ENCODE measurements around the gene FRS2.

The FRS2 gene, protein sequence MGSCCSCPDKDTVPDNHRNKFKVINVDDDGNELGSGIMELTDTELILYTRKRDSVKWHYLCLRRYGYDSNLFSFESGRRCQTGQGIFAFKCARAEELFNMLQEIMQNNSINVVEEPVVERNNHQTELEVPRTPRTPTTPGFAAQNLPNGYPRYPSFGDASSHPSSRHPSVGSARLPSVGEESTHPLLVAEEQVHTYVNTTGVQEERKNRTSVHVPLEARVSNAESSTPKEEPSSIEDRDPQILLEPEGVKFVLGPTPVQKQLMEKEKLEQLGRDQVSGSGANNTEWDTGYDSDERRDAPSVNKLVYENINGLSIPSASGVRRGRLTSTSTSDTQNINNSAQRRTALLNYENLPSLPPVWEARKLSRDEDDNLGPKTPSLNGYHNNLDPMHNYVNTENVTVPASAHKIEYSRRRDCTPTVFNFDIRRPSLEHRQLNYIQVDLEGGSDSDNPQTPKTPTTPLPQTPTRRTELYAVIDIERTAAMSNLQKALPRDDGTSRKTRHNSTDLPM

GRCh38 chr12:69470189-69471075 is at the start of gene FRS2:
FRS2 (plus strand) TSS chr12:69470388; CDS start chr12:69569031, 98,643 bp downstream.
- TF ChIP-seq CTCF (IDR thresholded peaks at IDR 0.05; ENCODE audit: low read depth, low read length): peak; percentile 41
- DNase-seq (ENCODE audit: extremely low read depth, low read depth): peak; percentile 79

DNA sequence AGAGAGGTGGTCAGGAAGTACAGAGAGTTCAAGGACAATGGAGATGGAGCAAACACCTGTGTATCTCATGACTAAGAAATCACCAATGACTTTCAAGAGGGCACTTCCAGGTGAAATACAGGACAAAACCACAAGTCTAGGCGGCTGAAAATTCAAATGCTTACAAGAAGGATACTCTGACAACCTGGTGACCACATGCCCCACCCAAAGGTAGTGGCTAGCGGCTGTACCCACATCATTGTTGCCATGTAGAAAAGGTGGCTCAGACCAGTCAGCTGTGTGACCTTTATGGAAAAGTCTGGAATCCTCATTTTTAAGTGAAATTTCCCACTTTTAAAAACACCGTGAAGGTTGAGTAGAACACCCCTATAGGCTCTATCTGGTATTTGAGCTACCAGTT is 48.6 kb upstream of the FRS2 start:
- TF ChIP-seq CTCF (IDR thresholded peaks at IDR 0.05; ENCODE audit: low read depth, low read length): no peak
- DNase-seq (ENCODE audit: extremely low read depth, low read depth): no peak

- TF ChIP-seq CTCF (IDR thresholded peaks at IDR 0.05; ENCODE audit: low read depth, low read length): no peak
- no peak for DNase-seq (ENCODE audit: extremely low read depth, low read depth)
Measured at GRCh38 chr12:69423037-69423905, 46.9 kb upstream of the FRS2 start.

DNA sequence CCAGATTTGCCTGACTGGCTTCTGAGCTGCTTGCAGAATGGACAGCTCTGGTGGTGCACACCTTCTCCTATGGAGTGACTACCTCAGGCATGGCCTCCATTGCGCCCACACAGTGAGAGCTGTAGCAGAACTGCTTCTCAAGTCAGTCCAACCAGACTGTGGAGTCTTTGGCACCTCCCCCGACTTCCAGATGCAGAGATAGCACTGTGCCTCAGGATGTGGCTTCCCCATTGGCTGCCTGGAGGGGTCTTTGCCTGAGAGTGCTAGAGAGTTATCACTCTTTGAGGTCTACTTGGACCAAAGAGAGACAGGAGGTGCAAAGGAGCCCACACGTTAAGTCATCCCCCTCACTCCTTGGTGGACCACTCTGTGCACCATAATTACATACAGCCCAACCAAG is 44.8 kb upstream of the FRS2 start:
- TF ChIP-seq CTCF (IDR thresholded peaks at IDR 0.05; ENCODE audit: low read depth, low read length): no peak
- no peak for DNase-seq (ENCODE audit: extremely low read depth, low read depth)

- DNase-seq (ENCODE audit: extremely low read depth, low read depth): no peak
- TF ChIP-seq CTCF (IDR thresholded peaks at IDR 0.05; ENCODE audit: low read depth, low read length): no peak
Measured at GRCh38 chr12:69428351-69429073, 41.7 kb upstream of the FRS2 start.

DNA sequence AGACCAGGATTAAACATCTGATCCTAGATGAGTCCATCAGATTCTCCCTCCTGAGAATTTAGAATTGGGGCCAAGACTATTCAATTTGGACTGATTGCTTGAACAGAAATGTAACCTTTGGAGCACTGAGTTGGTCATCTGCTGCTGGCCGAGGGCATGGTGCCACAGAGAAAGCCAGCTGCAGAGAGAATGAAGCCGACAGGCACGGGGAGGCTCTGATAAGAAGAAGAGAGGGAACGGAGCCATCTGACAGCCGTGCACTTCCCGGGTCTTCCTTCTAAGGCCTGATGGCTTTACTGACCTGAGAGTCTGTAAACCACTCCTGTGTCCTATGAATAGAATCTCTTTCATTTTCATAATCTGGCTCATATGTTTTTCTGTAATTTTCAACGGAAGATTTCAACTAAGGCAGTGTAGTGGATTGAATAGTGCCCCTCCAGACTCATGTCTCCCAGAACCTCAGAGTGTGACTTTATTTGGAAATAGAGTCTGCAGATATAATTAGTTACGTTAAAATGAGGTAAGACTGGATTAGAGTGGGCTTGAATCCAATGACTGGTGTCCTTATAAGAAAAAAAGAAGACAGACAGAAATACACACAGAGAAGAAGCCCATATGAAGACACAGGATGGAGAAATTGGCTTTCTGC is 39.1 kb upstream of the FRS2 start:
- TF ChIP-seq CTCF (IDR thresholded peaks at IDR 0.05; ENCODE audit: low read depth, low read length): no peak
- no peak for DNase-seq (ENCODE audit: extremely low read depth, low read depth)
